HCT116 (cell line): ENCODE results near the gene NDUFS3. TPM values are rescaled to one million over a fixed set of nuclear protein-coding genes. Genes with fewer than 3 reads are reported as not detected.

Experiments used
- ATAC-seq: fragments of 200-7000 bp; cut with Tn5 transposase; 2 replicates; pipeline ENCODE4 v1.9.1; 2020; ENCODE audit warnings: mild to moderate bottlenecking, moderate library complexity
- BruUV-seq: library from RNA; stranded (reverse); fragments of 400-500 nt; replicated peaks from 2 replicates; lab custom pipeline; 2021; lab: Mats Ljungman, UMichigan
- CTCF ChIA-PET: fragments of 300-600 bp; sonication (Branson Sonifier 250); formaldehyde crosslinking; loops from one replicate; lab custom pipeline; 2021; ENCODE audit warnings: antibody characterized with exemption; lab: Charles Lee
- POLR2A ChIA-PET: fragments of 300-600, 350-600 bp; sonication (Branson Sonifier 250); formaldehyde crosslinking; loops from one replicate; lab custom pipeline; 2021; ENCODE audit warnings: antibody characterized with exemption; lab: Charles Lee
- RAD21 ChIA-PET, 2 experiments: fragments of 300-600 bp; sonication (Branson Sonifier 250); formaldehyde crosslinking; loops; one replicate each; lab custom pipeline; 2023; ENCODE audit warnings: low total read pairs in 2 of 2; ENCODE audit not compliant: uncharacterized antibody in 2 of 2, unreplicated experiment in 2 of 2, low non-redundant PET in 1 of 2; lab: Charles Lee
- DNase-seq: peaks from one replicate; pipeline ENCODE4 v3.0.0-alpha.2; 2010; ENCODE audit warnings: low read depth, low spot score
- H2AFZ ChIP-seq: fragments of 200-600 bp; shearing (Covaris generic), sonication (generic); 2 replicates; pipeline ENCODE4 v1.6.1; 2017; ENCODE audit warnings: low read depth, mixed run types, mixed read lengths, antibody characterized with exemption, low read length; ENCODE audit not compliant: poor library complexity, severe bottlenecking
- H3K27ac ChIP-seq: 2 replicates; pipeline ENCODE4 v1.5.1; 2012; ENCODE audit warnings: low read depth, low read length
- H3K27me3 ChIP-seq: fragments of 200-600 bp; sonication (generic); 2 replicates; pipeline ENCODE4 v1.6.1; 2016; ENCODE audit warnings: mixed run types, low read length, mixed read lengths; ENCODE audit not compliant: insufficient read depth
- H3K36me3 ChIP-seq, 2 experiments: fragments of 200-500 bp in 1 of 2; fragments of 200-600 bp in 1 of 2; sonication (Bioruptor generic) in 1 of 2; sonication (generic) in 1 of 2; 2 replicates each; pipeline versions ENCODE4 v1.5.1 to v1.6.1; 2014 to 2016; ENCODE audit warnings: low read length in 2 of 2, inconsistent platforms in 1 of 2, mixed read lengths in 1 of 2, mixed run types in 1 of 2; ENCODE audit not compliant: insufficient read depth in 2 of 2, control insufficient read depth in 1 of 2
- H3K4me1 ChIP-seq, 2 experiments: fragments of 200-600 bp in 1 of 2; sonication (generic) in 1 of 2; 2 replicates each; pipeline versions ENCODE4 v1.5.1 to v1.6.1; 2012 to 2017; ENCODE audit warnings: low read length in 2 of 2, inconsistent platforms in 1 of 2, mild to moderate bottlenecking in 1 of 2, mixed read lengths in 1 of 2, mixed run types in 1 of 2, moderate library complexity in 1 of 2; ENCODE audit not compliant: insufficient read depth in 2 of 2, control insufficient read depth in 1 of 2
- H3K4me2 ChIP-seq: fragments of 200-600 bp; sonication (generic); 2 replicates; pipeline ENCODE4 v1.6.1; 2017; ENCODE audit warnings: mixed run types, low read length, mixed read lengths
- H3K4me3 ChIP-seq, 2 experiments: fragments of 200-600 bp in 1 of 2; sonication (generic) in 1 of 2; replicated peaks in 1 of 2; 2 replicates each; pipeline ENCODE4 v1.5.1; 2011 to 2016; ENCODE audit warnings: low read length in 2 of 2, control low read depth in 1 of 2, low read depth in 1 of 2, mild to moderate bottlenecking in 1 of 2, mixed read lengths in 1 of 2, mixed run types in 1 of 2
- H3K79me2 ChIP-seq: fragments of 200-600 bp; sonication (generic); 2 replicates; pipeline ENCODE4 v1.6.1; 2017; ENCODE audit warnings: mild to moderate bottlenecking, mixed run types, low read length, moderate library complexity, mixed read lengths; ENCODE audit not compliant: insufficient read depth
- H3K9ac ChIP-seq: fragments of 200-600 bp; sonication (generic); 2 replicates; pipeline ENCODE4 v1.6.1; 2016; ENCODE audit warnings: low read length, mixed read lengths
- H3K9me2 ChIP-seq: fragments of 200-600 bp; sonication (generic), shearing (Covaris generic); 2 replicates; pipeline ENCODE4 v1.6.1; 2017; ENCODE audit warnings: mixed run types, mild to moderate bottlenecking, moderate library complexity; ENCODE audit not compliant: insufficient read depth
- H3K9me3 ChIP-seq, 2 experiments: fragments of 200-500 bp in 1 of 2; fragments of 200-600 bp in 1 of 2; sonication (Bioruptor generic) in 1 of 2; sonication (generic) in 1 of 2; 2 replicates each; pipeline ENCODE4 v1.6.1; 2014 to 2017; ENCODE audit warnings: low read length in 2 of 2, mixed read lengths in 2 of 2, inconsistent platforms in 1 of 2, low read depth in 1 of 2, mild to moderate bottlenecking in 1 of 2, mixed run types in 1 of 2, moderate library complexity in 1 of 2; ENCODE audit not compliant: control insufficient read depth in 1 of 2, insufficient read depth in 1 of 2
- H4K20me1 ChIP-seq: fragments of 200-600 bp; sonication (generic), shearing (Covaris generic); 2 replicates; pipeline ENCODE4 v1.6.1; 2017; ENCODE audit warnings: mixed run types, mild to moderate bottlenecking, moderate library complexity; ENCODE audit not compliant: insufficient read depth
- CBX3 ChIP-seq: IDR thresholded peaks from 2 replicates; pipeline ENCODE4 v1.6.1; 2012; ENCODE audit warnings: low read depth
- CEBPB ChIP-seq: IDR thresholded peaks from 2 replicates; pipeline ENCODE4 v1.6.1; 2012; ENCODE audit warnings: low read depth
- CTCF ChIP-seq, 3 experiments: fragments of 200-600 bp in 1 of 3; sonication (generic) in 1 of 3; IDR thresholded peaks in 2 of 3; conservative IDR thresholded peaks in 1 of 3; 2 replicates each; pipeline ENCODE4 v1.5.1; 2012 to 2017; ENCODE audit warnings: low read depth in 2 of 3, low read length in 2 of 3, antibody characterized with exemption in 1 of 3, borderline replicate concordance in 1 of 3, control low read depth in 1 of 3, mild to moderate bottlenecking in 1 of 3, mixed read lengths in 1 of 3, mixed run types in 1 of 3, moderate library complexity in 1 of 3; ENCODE audit not compliant: insufficient read depth in 1 of 3
- EGR1 ChIP-seq: IDR thresholded peaks from 2 replicates; pipeline ENCODE4 v1.6.1; 2012; ENCODE audit warnings: low read depth
- ELF1 ChIP-seq: IDR thresholded peaks from 2 replicates; pipeline ENCODE4 v1.6.1; 2012; ENCODE audit warnings: low read depth, borderline replicate concordance
- EZH2 ChIP-seq: fragments of 200-600 bp; sonication (generic); IDR thresholded peaks from 2 replicates; pipeline ENCODE4 v1.6.1; 2017; ENCODE audit warnings: antibody characterized with exemption, mixed run types
- POLR2AphosphoS5 ChIP-seq: IDR thresholded peaks from 2 replicates; pipeline ENCODE4 v1.6.1; 2011; ENCODE audit warnings: mild to moderate bottlenecking, low read depth, low read length, moderate library complexity
- SRF ChIP-seq: IDR thresholded peaks from 2 replicates; pipeline ENCODE4 v1.6.1; 2012; ENCODE audit warnings: low read depth
- YY1 ChIP-seq: IDR thresholded peaks from 2 replicates; pipeline ENCODE4 v1.6.1; 2011; ENCODE audit warnings: low read length, low read depth, moderate library complexity, mild to moderate bottlenecking; ENCODE audit not compliant: insufficient replicate concordance; ENCODE audit errors: extremely low read depth
- ZFX ChIP-seq: fragments of 450-650 bp; IDR thresholded peaks from 2 replicates; pipeline ENCODE4 v1.6.1; 2017
- ZNF274 ChIP-seq: fragments of 200-500 bp; sonication (Bioruptor generic); IDR thresholded peaks from 2 replicates; pipeline ENCODE4 v1.6.1; 2014; ENCODE audit warnings: mild to moderate bottlenecking, low read depth, low read length, inconsistent platforms
- intact Hi-C: fragments of 100-400 bp; cut with micrococcal nuclease; formaldehyde crosslinking; loops from 2 replicates; pipeline ENCODE4 v1.10.0; 2022
- total RNA-seq: library from RNA; stranded (reverse); gene quantifications from one replicate; pipeline ENCODE4 v1.2.1, GENCODE V29; 2021; ENCODE audit not compliant: unreplicated experiment
- TF ChIP-seq, protein P1 (sequence below): IDR thresholded peaks from 2 replicates; pipeline ENCODE4 v1.6.1; 2012
- TF ChIP-seq, protein P2 (sequence below): IDR thresholded peaks from 2 replicates; pipeline ENCODE4 v1.6.1; 2011; ENCODE audit warnings: mild to moderate bottlenecking, low read length, moderate library complexity; ENCODE audit not compliant: insufficient replicate concordance; ENCODE audit errors: extremely low read depth
- TF ChIP-seq, protein P3 (sequence below): IDR thresholded peaks from 2 replicates; pipeline ENCODE4 v1.6.1; 2012

The NDUFS3 gene
- total RNA-seq, 1 experiment from 2014 or later: 134 TPM

GRCh38 chr11:47589977-47590861 is 11.3 kb downstream of the NDUFS3 start:
- CTCF ChIA-PET: no interaction called here
- Histone ChIP-seq H4K20me1 (no peaks in the 10 kb centered on the region), H3K9me2 (no peaks in the 10 kb centered on the region), H3K27ac (no peak overlapping the region), H3K9me3 (no peaks in the 10 kb centered on the region), H3K4me2 (no peak overlapping the region), H3K27me3 (peaks cover 6% of the 10 kb centered on the region; the same call in 1 of the 2 replicates), H3K9ac (no peak overlapping the region), H3K4me1 (no peaks in the 10 kb centered on the region), H3K4me3 (no peak overlapping the region), H3K36me3 (no peaks in the 10 kb centered on the region), H3K79me2 (no peaks in the 10 kb centered on the region), H2AFZ (no peak overlapping the region)
- POLR2A ChIA-PET: no interaction called here
- DNase-seq (no peak), ATAC-seq (no peak)
- intact Hi-C loops: no loop called here
- TF ChIP-seq, protein P1, sequence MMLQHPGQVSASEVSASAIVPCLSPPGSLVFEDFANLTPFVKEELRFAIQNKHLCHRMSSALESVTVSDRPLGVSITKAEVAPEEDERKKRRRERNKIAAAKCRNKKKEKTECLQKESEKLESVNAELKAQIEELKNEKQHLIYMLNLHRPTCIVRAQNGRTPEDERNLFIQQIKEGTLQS: no peak
- TF ChIP-seq ELF1 (no peak), SRF (no peak), POLR2AphosphoS5 (no peak), CTCF (IDR thresholded peaks at IDR 0.05 in 2 of 3, conservative IDR thresholded peaks at IDR 0.05 in 1 of 3; ENCODE audit: borderline replicate concordance in 1 of 3, insufficient read depth in 1 of 3, low read depth in 2 of 3, low read length in 2 of 3) (no peak), ZFX (no peak), EGR1 (no peak), YY1 (no peak), EZH2 (no peak), CBX3 (no peak), CEBPB (no peak), ZNF274 (no peak)
- TF ChIP-seq, protein P2, sequence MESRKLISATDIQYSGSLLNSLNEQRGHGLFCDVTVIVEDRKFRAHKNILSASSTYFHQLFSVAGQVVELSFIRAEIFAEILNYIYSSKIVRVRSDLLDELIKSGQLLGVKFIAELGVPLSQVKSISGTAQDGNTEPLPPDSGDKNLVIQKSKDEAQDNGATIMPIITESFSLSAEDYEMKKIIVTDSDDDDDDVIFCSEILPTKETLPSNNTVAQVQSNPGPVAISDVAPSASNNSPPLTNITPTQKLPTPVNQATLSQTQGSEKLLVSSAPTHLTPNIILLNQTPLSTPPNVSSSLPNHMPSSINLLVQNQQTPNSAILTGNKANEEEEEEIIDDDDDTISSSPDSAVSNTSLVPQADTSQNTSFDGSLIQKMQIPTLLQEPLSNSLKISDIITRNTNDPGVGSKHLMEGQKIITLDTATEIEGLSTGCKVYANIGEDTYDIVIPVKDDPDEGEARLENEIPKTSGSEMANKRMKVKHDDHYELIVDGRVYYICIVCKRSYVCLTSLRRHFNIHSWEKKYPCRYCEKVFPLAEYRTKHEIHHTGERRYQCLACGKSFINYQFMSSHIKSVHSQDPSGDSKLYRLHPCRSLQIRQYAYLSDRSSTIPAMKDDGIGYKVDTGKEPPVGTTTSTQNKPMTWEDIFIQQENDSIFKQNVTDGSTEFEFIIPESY: no peak
- TF ChIP-seq, protein P3, sequence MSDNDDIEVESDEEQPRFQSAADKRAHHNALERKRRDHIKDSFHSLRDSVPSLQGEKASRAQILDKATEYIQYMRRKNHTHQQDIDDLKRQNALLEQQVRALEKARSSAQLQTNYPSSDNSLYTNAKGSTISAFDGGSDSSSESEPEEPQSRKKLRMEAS: no peak
- RAD21 ChIA-PET: no interaction called here
- no TSS peak for BruUV-seq
